Tibial nerve (tissue), 4 donors: Measurements from ENCODE around the gene RXFP3. TPM values are rescaled to one million over a fixed set of nuclear protein-coding genes. Genes with fewer than 3 reads are reported as not detected.

Experiments
- small RNA-seq: library from RNA; depleted of rRNA; stranded (forward); fragments of <200 nt; gene quantifications from one replicate; pipeline ENCODE3, GENCODE V24; 2016
- total RNA-seq, 4 donors: library from RNA; depleted of rRNA; stranded (reverse); fragments of >200 nt; gene quantifications; one replicate each; pipeline ENCODE4 v1.1.0, GENCODE V29; 2016

RXFP3 gene
- total RNA-seq, 4 donors from 2014 or later: not detected

Small RNA genes within 50 kb of the gene (small RNA-seq; reads per million reads assigned to genes)
- gene RNU6-923P: not detected

Other genes with a start within 250 kb of the RXFP3 start
- gene ADAMTS12, start 44.4 kb upstream of the RXFP3 start, total RNA-seq: 10 to 100 TPM in 2 of 4 donors, 1 to 10 TPM in 2; 7.1 to 10.4 (median 9.7) TPM
- not detected for gene SLC45A2, start 48.3 kb downstream of the RXFP3 start, total RNA-seq
- 10 to 100 TPM in 1 of 4 donors, 1 to 10 TPM in 3; 3.7 to 10.7 (median 7.5) TPM for gene AMACR, start 71.7 kb downstream of the RXFP3 start, total RNA-seq
- gene C1QTNF3, start 106.8 kb downstream of the RXFP3 start, total RNA-seq: 1 to 10 TPM; 5.0 to 9.4 (median 7.0) TPM